HCT116 (cell line): ENCODE data around the gene DCUN1D1. TPM values are rescaled to one million over a fixed set of nuclear protein-coding genes. Genes with fewer than 3 reads are reported as not detected.

ENCODE experiments used
- ATAC-seq: fragments of 200-7000 bp; cut with Tn5 transposase; 2 replicates; pipeline ENCODE4 v1.9.1; 2020; ENCODE audit warnings: mild to moderate bottlenecking, moderate library complexity
- BruUV-seq: library from RNA; stranded (reverse); fragments of 400-500 nt; replicated peaks from 2 replicates; lab custom pipeline; 2021; lab: Mats Ljungman, UMichigan
- CTCF ChIA-PET: fragments of 300-600 bp; sonication (Branson Sonifier 250); formaldehyde crosslinking; loops from one replicate; lab custom pipeline; 2021; ENCODE audit warnings: antibody characterized with exemption; lab: Charles Lee
- POLR2A ChIA-PET: fragments of 300-600, 350-600 bp; sonication (Branson Sonifier 250); formaldehyde crosslinking; loops from one replicate; lab custom pipeline; 2021; ENCODE audit warnings: antibody characterized with exemption; lab: Charles Lee
- RAD21 ChIA-PET, 2 experiments: fragments of 300-600 bp; sonication (Branson Sonifier 250); formaldehyde crosslinking; loops; one replicate each; lab custom pipeline; 2023; ENCODE audit warnings: low total read pairs in 2 of 2; ENCODE audit not compliant: uncharacterized antibody in 2 of 2, unreplicated experiment in 2 of 2, low non-redundant PET in 1 of 2; lab: Charles Lee
- DNase-seq: peaks from one replicate; pipeline ENCODE4 v3.0.0-alpha.2; 2010; ENCODE audit warnings: low read depth, low spot score
- H2AFZ ChIP-seq: fragments of 200-600 bp; shearing (Covaris generic), sonication (generic); 2 replicates; pipeline ENCODE4 v1.6.1; 2017; ENCODE audit warnings: low read depth, mixed run types, mixed read lengths, antibody characterized with exemption, low read length; ENCODE audit not compliant: poor library complexity, severe bottlenecking
- H3K27ac ChIP-seq: 2 replicates; pipeline ENCODE4 v1.5.1; 2012; ENCODE audit warnings: low read depth, low read length
- H3K27me3 ChIP-seq: fragments of 200-600 bp; sonication (generic); 2 replicates; pipeline ENCODE4 v1.6.1; 2016; ENCODE audit warnings: mixed run types, low read length, mixed read lengths; ENCODE audit not compliant: insufficient read depth
- H3K36me3 ChIP-seq, 2 experiments: fragments of 200-500 bp in 1 of 2; fragments of 200-600 bp in 1 of 2; sonication (Bioruptor generic) in 1 of 2; sonication (generic) in 1 of 2; 2 replicates each; pipeline versions ENCODE4 v1.5.1 to v1.6.1; 2014 to 2016; ENCODE audit warnings: low read length in 2 of 2, inconsistent platforms in 1 of 2, mixed read lengths in 1 of 2, mixed run types in 1 of 2; ENCODE audit not compliant: insufficient read depth in 2 of 2, control insufficient read depth in 1 of 2
- H3K4me1 ChIP-seq, 2 experiments: fragments of 200-600 bp in 1 of 2; sonication (generic) in 1 of 2; 2 replicates each; pipeline versions ENCODE4 v1.5.1 to v1.6.1; 2012 to 2017; ENCODE audit warnings: low read length in 2 of 2, inconsistent platforms in 1 of 2, mild to moderate bottlenecking in 1 of 2, mixed read lengths in 1 of 2, mixed run types in 1 of 2, moderate library complexity in 1 of 2; ENCODE audit not compliant: insufficient read depth in 2 of 2, control insufficient read depth in 1 of 2
- H3K4me2 ChIP-seq: fragments of 200-600 bp; sonication (generic); 2 replicates; pipeline ENCODE4 v1.6.1; 2017; ENCODE audit warnings: mixed run types, low read length, mixed read lengths
- H3K4me3 ChIP-seq, 2 experiments: fragments of 200-600 bp in 1 of 2; sonication (generic) in 1 of 2; replicated peaks in 1 of 2; 2 replicates each; pipeline ENCODE4 v1.5.1; 2011 to 2016; ENCODE audit warnings: low read length in 2 of 2, control low read depth in 1 of 2, low read depth in 1 of 2, mild to moderate bottlenecking in 1 of 2, mixed read lengths in 1 of 2, mixed run types in 1 of 2
- H3K79me2 ChIP-seq: fragments of 200-600 bp; sonication (generic); 2 replicates; pipeline ENCODE4 v1.6.1; 2017; ENCODE audit warnings: mild to moderate bottlenecking, mixed run types, low read length, moderate library complexity, mixed read lengths; ENCODE audit not compliant: insufficient read depth
- H3K9ac ChIP-seq: fragments of 200-600 bp; sonication (generic); 2 replicates; pipeline ENCODE4 v1.6.1; 2016; ENCODE audit warnings: low read length, mixed read lengths
- H3K9me2 ChIP-seq: fragments of 200-600 bp; sonication (generic), shearing (Covaris generic); 2 replicates; pipeline ENCODE4 v1.6.1; 2017; ENCODE audit warnings: mixed run types, mild to moderate bottlenecking, moderate library complexity; ENCODE audit not compliant: insufficient read depth
- H3K9me3 ChIP-seq, 2 experiments: fragments of 200-500 bp in 1 of 2; fragments of 200-600 bp in 1 of 2; sonication (Bioruptor generic) in 1 of 2; sonication (generic) in 1 of 2; 2 replicates each; pipeline ENCODE4 v1.6.1; 2014 to 2017; ENCODE audit warnings: low read length in 2 of 2, mixed read lengths in 2 of 2, inconsistent platforms in 1 of 2, low read depth in 1 of 2, mild to moderate bottlenecking in 1 of 2, mixed run types in 1 of 2, moderate library complexity in 1 of 2; ENCODE audit not compliant: control insufficient read depth in 1 of 2, insufficient read depth in 1 of 2
- H4K20me1 ChIP-seq: fragments of 200-600 bp; sonication (generic), shearing (Covaris generic); 2 replicates; pipeline ENCODE4 v1.6.1; 2017; ENCODE audit warnings: mixed run types, mild to moderate bottlenecking, moderate library complexity; ENCODE audit not compliant: insufficient read depth
- ATF3 ChIP-seq: IDR thresholded peaks from 2 replicates; pipeline ENCODE4 v1.6.1; 2012
- CBX3 ChIP-seq: IDR thresholded peaks from 2 replicates; pipeline ENCODE4 v1.6.1; 2012; ENCODE audit warnings: low read depth
- CEBPB ChIP-seq: IDR thresholded peaks from 2 replicates; pipeline ENCODE4 v1.6.1; 2012; ENCODE audit warnings: low read depth
- CTCF ChIP-seq, 3 experiments: fragments of 200-600 bp in 1 of 3; sonication (generic) in 1 of 3; IDR thresholded peaks in 2 of 3; conservative IDR thresholded peaks in 1 of 3; 2 replicates each; pipeline ENCODE4 v1.5.1; 2012 to 2017; ENCODE audit warnings: low read depth in 2 of 3, low read length in 2 of 3, antibody characterized with exemption in 1 of 3, borderline replicate concordance in 1 of 3, control low read depth in 1 of 3, mild to moderate bottlenecking in 1 of 3, mixed read lengths in 1 of 3, mixed run types in 1 of 3, moderate library complexity in 1 of 3; ENCODE audit not compliant: insufficient read depth in 1 of 3
- EGR1 ChIP-seq: IDR thresholded peaks from 2 replicates; pipeline ENCODE4 v1.6.1; 2012; ENCODE audit warnings: low read depth
- EZH2 ChIP-seq: fragments of 200-600 bp; sonication (generic); IDR thresholded peaks from 2 replicates; pipeline ENCODE4 v1.6.1; 2017; ENCODE audit warnings: antibody characterized with exemption, mixed run types
- EZH2phosphoT487 ChIP-seq: fragments of 200-600 bp; IDR thresholded peaks from 2 replicates; pipeline ENCODE4 v1.6.1; 2018; ENCODE audit warnings: antibody characterized with exemption, borderline replicate concordance
- FOSL1 ChIP-seq: IDR thresholded peaks from 2 replicates; pipeline ENCODE4 v1.6.1; 2012; ENCODE audit warnings: low read depth
- MAX ChIP-seq: IDR thresholded peaks from 2 replicates; pipeline ENCODE4 v1.6.1; 2012
- RAD21 ChIP-seq: IDR thresholded peaks from 2 replicates; pipeline ENCODE4 v1.6.1; 2012; ENCODE audit warnings: low read depth, mild to moderate bottlenecking
- REST ChIP-seq: IDR thresholded peaks from 2 replicates; pipeline ENCODE4 v1.6.1; 2012; ENCODE audit warnings: low read depth
- SRF ChIP-seq: IDR thresholded peaks from 2 replicates; pipeline ENCODE4 v1.6.1; 2012; ENCODE audit warnings: low read depth
- TCF7L2 ChIP-seq: IDR thresholded peaks from 2 replicates; pipeline ENCODE4 v1.7.0; 2011; ENCODE audit warnings: borderline replicate concordance, inconsistent platforms; ENCODE audit not compliant: insufficient read depth, insufficient read length; ENCODE audit errors: extremely low read depth
- ZNF274 ChIP-seq: fragments of 200-500 bp; sonication (Bioruptor generic); IDR thresholded peaks from 2 replicates; pipeline ENCODE4 v1.6.1; 2014; ENCODE audit warnings: mild to moderate bottlenecking, low read depth, low read length, inconsistent platforms
- intact Hi-C: fragments of 100-400 bp; cut with micrococcal nuclease; formaldehyde crosslinking; loops from 2 replicates; pipeline ENCODE4 v1.10.0; 2022
- total RNA-seq: library from RNA; stranded (reverse); gene quantifications from one replicate; pipeline ENCODE4 v1.2.1, GENCODE V29; 2021; ENCODE audit not compliant: unreplicated experiment

The DCUN1D1 gene
- total RNA-seq, 1 experiment from 2014 or later: 46.9 TPM

- TF ChIP-seq REST (no peak), EZH2 (no peak), ZNF274 (no peak), RAD21 (no peak), ATF3 (no peak)
These were observed 605 bp downstream of the DCUN1D1 start (continued) for GRCh38 chr3:182979674-182980191.

- H3K9ac ChIP-seq: peak overlapping the region; percentile 82
- no peak for ATAC-seq
- TF ChIP-seq ZNF274: no peak
- no peak for TF ChIP-seq FOSL1
- no peak for TF ChIP-seq MAX
- no peak for TF ChIP-seq EZH2
- TF ChIP-seq EGR1: no peak
- no peak for TF ChIP-seq RAD21
- no peak for TF ChIP-seq TCF7L2
- TF ChIP-seq SRF: no peak
- TF ChIP-seq EZH2phosphoT487: no peak
- TF ChIP-seq CBX3: no peak
- no peak for TF ChIP-seq CEBPB
- TF ChIP-seq REST: no peak
- TF ChIP-seq CTCF (IDR thresholded peaks at IDR 0.05 in 2 of 3, conservative IDR thresholded peaks at IDR 0.05 in 1 of 3; ENCODE audit: borderline replicate concordance in 1 of 3, insufficient read depth in 1 of 3, low read depth in 2 of 3, low read length in 2 of 3): no peak
These were observed 1.1 kb downstream of the DCUN1D1 start for GRCh38 chr3:182979103-182979673.

More at GRCh38 chr3:182979103-182979673, 1.1 kb downstream of the DCUN1D1 start:
- intact Hi-C loops: no loop called here
- Histone ChIP-seq H3K9me2 (no peaks in the 10 kb centered on the region), H3K79me2 (peaks cover 56% of the 10 kb centered on the region), H3K4me3 (peak overlapping the region; percentile 79 to 87), H4K20me1 (peaks cover 4% of the 10 kb centered on the region; the same call in 1 of the 2 replicates), H3K9me3 (no peaks in the 10 kb centered on the region), H3K27ac (0 out of 2 replicates have a peak overlapping the region, but pooled peaks have one; percentile 27), H3K27me3 (no peaks in the 10 kb centered on the region), H3K4me2 (peak overlapping the region; percentile 90), H3K36me3 (no peaks in the 10 kb centered on the region), H2AFZ (no peak overlapping the region), H3K4me1 (peaks cover 2 to 18% of the 10 kb centered on the region in 2 experiments; a peak in 3 of 4 replicates)
- ChIA-PET POLR2A (no interaction called here), RAD21 (no interaction called here), CTCF (no interaction called here)
- DNase-seq: no peak
- BruUV-seq: TSS peak; percentile 73
